CD4-positive, CD25-positive, alpha-beta regulatory T cell (primary cell): Measurements from ENCODE around the gene TNFRSF25. TPM values are rescaled to one million over a fixed set of nuclear protein-coding genes. Genes with fewer than 3 reads are reported as not detected.

Source experiments
- ATAC-seq, 2 donors: fragments of 150-1000 bp; cut with Tn5 transposase; one replicate each; pipeline ENCODE4 v1.10.0; 2021; ENCODE audit warnings: low read depth in 2 of 2, moderate number of reproducible peaks in 2 of 2, moderate library complexity in 1 of 2
- DNase-seq, 3 donors: peaks; one replicate each; pipeline versions ENCODE4 v3.0.0 to v3.0.0-alpha.2; 2012 to 2022; ENCODE audit warnings: mixed read lengths in 1 of 3
- H3K27ac ChIP-seq: one replicate; pipeline ENCODE4 v1.7.0; 2013; ENCODE audit warnings: mild to moderate bottlenecking, low read length; ENCODE audit not compliant: insufficient read depth, poor library complexity, severe bottlenecking
- H3K27me3 ChIP-seq: one replicate; pipeline ENCODE4 v1.7.0; 2013; ENCODE audit warnings: low read length; ENCODE audit not compliant: control insufficient read depth, insufficient read depth
- H3K36me3 ChIP-seq: one replicate; pipeline ENCODE4 v1.7.0; 2013; ENCODE audit warnings: mild to moderate bottlenecking, low read length, moderate library complexity; ENCODE audit not compliant: control insufficient read depth, insufficient read depth
- H3K4me1 ChIP-seq: 2 replicates; pipeline ENCODE4 v1.7.0; 2013; ENCODE audit warnings: mild to moderate bottlenecking, low read length; ENCODE audit not compliant: insufficient read depth, control insufficient read depth, poor library complexity, severe bottlenecking
- H3K4me3 ChIP-seq: one replicate; pipeline ENCODE4 v1.7.0; 2013; ENCODE audit warnings: low read depth, mild to moderate bottlenecking, low read length, moderate library complexity
- H3K9me3 ChIP-seq, 2 experiments: 1 replicate in 1 of 2; 2 replicates in 1 of 2; pipeline ENCODE4 v1.7.0; 2013; ENCODE audit warnings: low read length in 2 of 2, mild to moderate bottlenecking in 1 of 2, moderate library complexity in 1 of 2; ENCODE audit not compliant: control insufficient read depth in 2 of 2
- H3K27ac Mint-ChIP-seq, 3 donors: one replicate each; pipeline ENCODE4 v1.8.0; 2020 to 2022; ENCODE audit warnings: mild to moderate bottlenecking in 3 of 3, mixed read lengths in 3 of 3, moderate library complexity in 2 of 3
- H3K27me3 Mint-ChIP-seq: one replicate; pipeline ENCODE4 v1.8.0; 2022; ENCODE audit warnings: mild to moderate bottlenecking, mixed read lengths
- H3K36me3 Mint-ChIP-seq: one replicate; pipeline ENCODE4 v1.8.0; 2020; ENCODE audit warnings: mixed read lengths
- H3K4me1 Mint-ChIP-seq, 4 donors: one replicate each; pipeline ENCODE4 v1.8.0; 2020 to 2022; ENCODE audit warnings: mixed read lengths in 4 of 4, mild to moderate bottlenecking in 1 of 4
- H3K4me3 Mint-ChIP-seq, 4 donors: one replicate each; pipeline ENCODE4 v1.8.0; 2020 to 2022; ENCODE audit warnings: mild to moderate bottlenecking in 4 of 4, mixed read lengths in 4 of 4, moderate library complexity in 3 of 4
- H3K9me3 Mint-ChIP-seq, 7 donors: one replicate each; pipeline ENCODE4 v1.8.0; 2020 to 2022; ENCODE audit warnings: mixed read lengths in 7 of 7, mild to moderate bottlenecking in 3 of 7, moderate library complexity in 2 of 7
- polyA plus RNA-seq, 4 donors: library from polyadenylated mRNA; unstranded; fragments of 300-500 nt; fragmentation: Illumina TruSeq; gene quantifications; one replicate each; pipeline ENCODE4 v1.2.3, GENCODE V29; 2021
- total RNA-seq: library from RNA; stranded (reverse); gene quantifications from one replicate; pipeline ENCODE4 v1.2.3, GENCODE V29; 2022

TNFRSF25 gene
- total and polyA plus RNA-seq, 5 donors from 2014 or later: 23.3 to 258 (median 31.4) TPM

DNA sequence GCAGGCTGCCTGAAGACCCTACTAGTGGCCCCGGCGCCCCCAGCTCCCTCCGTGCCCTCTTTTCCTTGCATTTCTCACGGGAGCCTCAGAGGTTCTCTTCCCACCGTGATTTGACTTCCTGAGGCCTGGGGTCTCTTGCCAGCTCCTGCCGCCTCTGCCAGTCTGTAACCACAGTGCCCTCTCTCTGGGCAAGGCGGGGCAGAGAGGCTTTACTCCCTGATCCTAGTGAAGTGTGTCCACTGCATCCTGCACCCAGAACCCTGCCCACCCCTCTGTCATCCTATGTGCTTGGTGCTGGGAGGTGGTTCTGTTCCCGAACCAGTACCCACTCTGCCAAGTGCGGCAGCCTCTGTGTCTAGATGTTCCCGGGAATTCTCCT is 39.0 kb downstream of the TNFRSF25 start:
- Histone ChIP-seq H3K36me3 (no peaks in the 10 kb centered on the region), H3K4me1 (peaks cover 21% of the 10 kb centered on the region), H3K27ac (no peak overlapping the region), H3K9me3 (no peaks in the 10 kb centered on the region), H3K27me3 (peaks cover 3% of the 10 kb centered on the region), H3K4me3 (no peak overlapping the region)
- Mint-ChIP-seq H3K27ac (no peak overlapping the region), H3K27me3 (peaks cover 55% of the 10 kb centered on the region), H3K4me1 (peaks cover 0 to 11% (median 0%) of the 10 kb centered on the region in 4 donors), H3K4me3 (no peak overlapping the region), H3K9me3 (peaks cover 0 to 1% (median 0%) of the 10 kb centered on the region in 7 donors), H3K36me3 (no peaks in the 10 kb centered on the region)
- DNase-seq: no peak
- no peak for ATAC-seq

- DNase-seq: no peak
- H3K27me3 Mint-ChIP-seq: peaks cover 56% of the 10 kb centered on the region
- no peaks in the 10 kb centered on the region for H3K36me3 Mint-ChIP-seq
- no peak overlapping the region for H3K4me3 ChIP-seq
- peaks cover 21% of the 10 kb centered on the region for H3K4me1 ChIP-seq
- no peaks in the 10 kb centered on the region for H3K9me3 ChIP-seq
- no peaks in the 10 kb centered on the region for H3K36me3 ChIP-seq
- no peaks in the 10 kb centered on the region for H3K9me3 Mint-ChIP-seq
- peak overlapping the region in 1 of 4 donors; percentile 63 for H3K4me3 Mint-ChIP-seq
- H3K27me3 ChIP-seq: peaks cover 7% of the 10 kb centered on the region
- ATAC-seq: no peak
- H3K27ac Mint-ChIP-seq: no peak overlapping the region
- H3K27ac ChIP-seq: no peak overlapping the region
- peaks cover 0 to 11% (median 0%) of the 10 kb centered on the region in 4 donors for H3K4me1 Mint-ChIP-seq
Measured at GRCh38 chr1:6426277-6426971, 39.5 kb downstream of the TNFRSF25 start.

DNA sequence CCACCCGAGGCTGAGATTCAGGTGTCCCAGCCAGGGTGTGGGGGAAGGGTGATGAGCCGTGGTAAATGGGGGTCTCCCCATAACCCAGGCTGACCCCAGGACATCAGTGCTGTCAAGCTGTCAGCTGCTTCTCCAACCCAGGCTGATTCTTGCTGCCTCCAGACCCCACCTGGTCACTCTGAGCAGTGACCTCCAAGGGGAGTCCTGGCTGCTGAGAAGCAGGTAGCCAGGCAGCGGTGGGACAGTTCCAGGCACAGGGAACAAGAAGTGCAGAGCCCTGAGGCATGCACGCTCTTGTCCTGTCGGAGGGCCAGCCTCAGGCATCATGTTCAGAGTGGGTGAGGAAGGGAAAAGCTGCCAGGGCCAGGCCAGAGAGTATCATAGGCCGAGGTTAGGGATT is 40.3 kb downstream of the TNFRSF25 start:
- Mint-ChIP-seq H3K4me3 (peak overlapping the region in 3 of 4 donors; percentile 21 to 68 (median 63)), H3K36me3 (no peaks in the 10 kb centered on the region), H3K27me3 (peaks cover 61% of the 10 kb centered on the region), H3K9me3 (no peaks in the 10 kb centered on the region), H3K4me1 (peaks cover 0 to 14% (median 0%) of the 10 kb centered on the region in 4 donors), H3K27ac (no peak overlapping the region)
- Histone ChIP-seq H3K27me3 (peaks cover 12% of the 10 kb centered on the region), H3K27ac (no peak overlapping the region), H3K4me3 (no peak overlapping the region), H3K4me1 (peaks cover 24% of the 10 kb centered on the region), H3K36me3 (no peaks in the 10 kb centered on the region), H3K9me3 (no peaks in the 10 kb centered on the region)
- no peak for DNase-seq
- ATAC-seq: no peak

DNA sequence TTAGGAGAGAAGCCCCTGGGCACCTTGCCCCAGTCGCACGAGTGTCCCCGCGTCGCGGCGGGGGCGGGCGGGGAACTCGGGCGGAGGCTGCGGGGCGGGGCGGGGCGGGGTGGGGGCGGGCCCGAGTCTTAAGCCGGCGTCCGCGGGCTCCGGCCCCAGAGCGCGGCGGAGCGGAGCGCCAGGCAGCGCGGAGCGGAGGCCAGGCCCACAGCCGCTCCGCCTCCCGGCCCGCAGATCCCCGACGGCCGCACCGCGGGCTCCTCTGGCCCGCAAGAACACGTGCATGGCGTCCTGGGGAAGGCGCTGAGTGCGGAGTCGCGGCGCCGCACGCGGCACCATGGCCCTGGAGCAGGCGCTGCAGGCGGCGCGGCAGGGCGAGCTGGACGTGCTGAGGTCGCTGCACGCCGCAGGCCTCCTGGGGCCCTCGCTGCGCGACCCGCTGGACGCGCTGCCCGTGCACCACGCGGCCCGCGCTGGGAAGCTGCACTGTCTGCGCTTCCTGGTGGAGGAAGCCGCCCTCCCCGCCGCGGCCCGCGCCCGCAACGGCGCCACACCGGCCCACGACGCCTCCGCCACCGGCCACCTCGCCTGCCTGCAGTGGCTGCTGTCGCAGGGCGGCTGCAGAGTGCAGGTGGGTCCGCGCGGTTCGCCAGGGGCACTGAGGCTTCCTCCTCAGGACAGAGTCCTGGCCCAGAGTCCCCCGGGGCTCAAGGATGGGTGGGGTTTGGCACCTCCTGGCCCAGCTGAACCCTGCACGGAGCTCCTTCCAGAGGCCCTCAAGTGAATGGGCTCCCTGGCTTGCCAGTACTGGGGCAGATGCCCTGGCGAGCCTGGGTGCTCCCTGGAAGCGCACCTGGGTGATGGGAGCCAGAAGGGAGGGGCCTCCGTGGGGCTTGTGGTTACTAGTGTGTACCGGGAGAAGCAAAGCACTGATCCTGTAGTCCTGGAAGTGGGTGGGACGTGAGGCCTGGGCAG is 41.1 kb downstream of the TNFRSF25 start, which contains the start of gene ESPN:
Gene ESPN, plus strand, starts transcription at position 158 of the 975 bp plus-strand sequence. Its CDS starts 180 bp downstream, at position 338.
- peaks cover 12% of the 10 kb centered on the region for H3K27me3 ChIP-seq
- H3K4me1 ChIP-seq: peaks cover 32% of the 10 kb centered on the region
- Mint-ChIP-seq H3K27ac (no peak within 1 kb of the TSS), H3K27me3 (peaks cover 54% of the 10 kb centered on the region), H3K9me3 (no peaks in the 10 kb centered on the region), H3K4me3 (peak within 1 kb of the TSS; percentile 51 to 74 (median 70)), H3K4me1 (peaks cover 0 to 15% (median 0%) of the 10 kb centered on the region in 4 donors), H3K36me3 (no peaks in the 10 kb centered on the region)
- no peaks in the 10 kb centered on the region for H3K9me3 ChIP-seq
- no peak for ATAC-seq
- H3K27ac ChIP-seq: no peak within 1 kb of the TSS
- H3K4me3 ChIP-seq: no peak within 1 kb of the TSS
- DNase-seq: no peak
- H3K36me3 ChIP-seq: no peaks in the 10 kb centered on the region

DNA sequence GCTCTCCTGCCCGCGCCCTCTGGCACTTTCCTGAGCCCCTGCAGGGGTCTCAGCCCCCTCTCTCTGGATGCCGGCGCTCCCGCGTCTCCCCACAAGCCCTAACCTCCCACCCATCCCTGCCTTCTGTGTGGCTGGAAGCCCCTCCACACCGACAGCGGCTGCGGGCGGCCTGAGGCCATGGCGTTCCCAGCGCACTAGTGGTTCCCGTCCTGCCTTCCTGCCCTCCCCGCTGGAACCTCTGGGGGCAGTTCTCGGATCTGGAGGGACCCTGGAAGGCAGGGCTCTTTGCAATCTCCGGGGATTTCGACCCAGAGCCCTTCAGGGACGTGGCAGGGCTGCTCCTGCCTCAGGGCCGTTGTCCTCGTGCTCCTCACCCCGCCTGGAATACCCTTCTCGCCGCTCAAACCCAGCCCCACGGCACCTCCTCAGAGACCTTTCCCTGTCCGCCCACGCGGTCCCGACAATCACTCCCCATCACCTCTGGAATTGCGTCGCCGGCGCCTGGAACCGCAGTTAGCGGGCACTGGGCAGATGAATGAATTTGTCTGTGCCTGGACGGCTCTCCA is 41.9 kb downstream of the TNFRSF25 start:
- Mint-ChIP-seq H3K4me1 (peaks cover 0 to 17% (median 0%) of the 10 kb centered on the region in 4 donors), H3K9me3 (no peaks in the 10 kb centered on the region), H3K27me3 (peaks cover 53% of the 10 kb centered on the region), H3K36me3 (no peaks in the 10 kb centered on the region), H3K27ac (no peak overlapping the region), H3K4me3 (peak overlapping the region; percentile 51 to 74 (median 70))
- Histone ChIP-seq H3K36me3 (no peaks in the 10 kb centered on the region), H3K4me1 (peaks cover 40% of the 10 kb centered on the region), H3K4me3 (no peak overlapping the region), H3K27me3 (peaks cover 12% of the 10 kb centered on the region), H3K9me3 (no peaks in the 10 kb centered on the region), H3K27ac (no peak overlapping the region)
- DNase-seq (no peak), ATAC-seq (no peak)

- Histone ChIP-seq H3K27ac (no peak overlapping the region), H3K4me1 (peaks cover 43% of the 10 kb centered on the region)
Measured at GRCh38 chr1:6423321-6423999, 42.5 kb downstream of the TNFRSF25 start.

DNA sequence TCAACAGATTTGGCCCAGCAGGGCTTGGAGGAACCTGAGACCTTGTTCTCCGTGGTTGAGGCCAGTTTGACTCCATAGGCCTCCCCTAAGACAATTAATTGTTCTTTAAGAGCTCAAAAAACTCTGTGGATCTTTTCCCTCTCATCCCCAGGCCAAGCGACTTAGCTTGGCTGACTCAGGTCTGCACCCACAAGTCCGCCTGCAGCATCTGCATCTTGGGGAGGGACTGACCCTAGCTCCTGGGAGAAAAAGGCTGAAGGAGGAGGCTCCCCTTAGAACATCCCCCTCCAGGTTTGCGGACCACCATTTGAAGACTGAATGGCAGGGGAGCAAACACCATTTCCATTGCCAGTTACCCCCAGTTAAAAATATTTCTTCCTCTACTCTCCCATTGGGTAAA is 44.7 kb downstream of the TNFRSF25 start:
- peaks cover 0 to 18% (median 0%) of the 10 kb centered on the region in 4 donors for H3K4me1 Mint-ChIP-seq
- H3K4me3 Mint-ChIP-seq: peak overlapping the region in 2 of 4 donors; percentile 17 to 65
- no peaks in the 10 kb centered on the region for H3K9me3 ChIP-seq
- no peak for DNase-seq
- H3K36me3 Mint-ChIP-seq: no peaks in the 10 kb centered on the region
- no peak overlapping the region for H3K4me3 ChIP-seq
- H3K27ac ChIP-seq: no peak overlapping the region
- H3K27ac Mint-ChIP-seq: no peak overlapping the region
- ATAC-seq: no peak
- peaks cover 43% of the 10 kb centered on the region for H3K4me1 ChIP-seq
- H3K27me3 ChIP-seq: peaks cover 27% of the 10 kb centered on the region
- no peaks in the 10 kb centered on the region for H3K36me3 ChIP-seq
- H3K9me3 Mint-ChIP-seq: no peaks in the 10 kb centered on the region
- H3K27me3 Mint-ChIP-seq: peaks cover 60% of the 10 kb centered on the region

More at GRCh38 chr1:6423321-6423999, 42.5 kb downstream of the TNFRSF25 start:
- H3K27ac Mint-ChIP-seq: no peak overlapping the region
- H3K4me3 Mint-ChIP-seq: peak overlapping the region; percentile 51 to 74 (median 70)
- peaks cover 53% of the 10 kb centered on the region for H3K27me3 Mint-ChIP-seq
- peak; percentile 54 to 70 (median 69) for DNase-seq
- Histone ChIP-seq H3K36me3 (no peaks in the 10 kb centered on the region), H3K4me3 (no peak overlapping the region), H3K9me3 (no peaks in the 10 kb centered on the region), H3K27me3 (peaks cover 12% of the 10 kb centered on the region)
- ATAC-seq: peak; percentile 66 to 79
- H3K9me3 Mint-ChIP-seq: no peaks in the 10 kb centered on the region
- no peaks in the 10 kb centered on the region for H3K36me3 Mint-ChIP-seq
- peaks cover 0 to 18% (median 0%) of the 10 kb centered on the region in 4 donors for H3K4me1 Mint-ChIP-seq
